Measurements from ENCODE around the gene KCNK13.

DNA sequence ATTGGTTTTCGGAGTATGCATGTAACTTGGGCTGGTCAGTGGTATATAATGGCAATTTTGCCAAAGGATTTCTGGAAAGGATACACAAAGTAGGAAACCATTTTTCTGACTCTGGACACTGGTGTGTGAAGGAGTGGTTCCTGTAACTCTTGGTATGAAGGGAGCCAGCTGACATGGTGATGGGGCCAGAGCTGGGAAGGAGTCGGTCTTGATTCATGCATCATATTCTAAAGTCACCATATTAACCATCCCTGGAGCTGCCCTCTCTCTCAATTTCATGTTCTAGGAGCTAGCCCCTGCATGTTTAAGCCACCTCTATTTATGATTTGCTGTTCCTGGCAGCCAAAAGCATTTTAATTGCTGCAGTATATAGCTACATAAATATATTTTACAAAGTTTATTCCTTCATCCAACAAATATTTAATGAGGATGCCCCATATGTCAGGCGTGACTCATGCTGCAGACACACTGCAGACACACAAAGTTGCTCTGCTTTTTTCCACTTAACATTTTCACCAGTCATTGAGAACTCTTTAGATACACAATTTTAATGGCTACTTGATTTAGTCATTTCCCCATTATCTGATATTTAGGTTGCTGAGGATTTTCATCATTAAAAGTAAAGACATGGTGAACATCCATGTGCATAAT lies 115.9 kb downstream of the KCNK13 start:
- TF ChIP-seq EZH2 (IDR thresholded peaks at IDR 0.05; ENCODE audit: low read length) (no peak), CTCF (optimal IDR thresholded peaks at IDR 0.05 in 1 of 3, IDR thresholded peaks at IDR 0.05 in 1 of 3, conservative IDR thresholded peaks at IDR 0.05 in 1 of 3; ENCODE audit: extremely low read depth in 1 of 3, insufficient read depth in 2 of 3, low read length in 3 of 3) (no peak)
